ENCODE measurements around the gene RRP15. TPM values are rescaled to one million over a fixed set of nuclear protein-coding genes. Genes with fewer than 3 reads are reported as not detected.
"Not testable (repeated sequence)": the region's sequence is repeated elsewhere in the genome, so short reads cannot be mapped to it uniquely, and the experiment has no call there.

Gene RRP15
- total RNA-seq, 2 donors from 2014 or later = 10.9 to 25.3 TPM

DNA sequence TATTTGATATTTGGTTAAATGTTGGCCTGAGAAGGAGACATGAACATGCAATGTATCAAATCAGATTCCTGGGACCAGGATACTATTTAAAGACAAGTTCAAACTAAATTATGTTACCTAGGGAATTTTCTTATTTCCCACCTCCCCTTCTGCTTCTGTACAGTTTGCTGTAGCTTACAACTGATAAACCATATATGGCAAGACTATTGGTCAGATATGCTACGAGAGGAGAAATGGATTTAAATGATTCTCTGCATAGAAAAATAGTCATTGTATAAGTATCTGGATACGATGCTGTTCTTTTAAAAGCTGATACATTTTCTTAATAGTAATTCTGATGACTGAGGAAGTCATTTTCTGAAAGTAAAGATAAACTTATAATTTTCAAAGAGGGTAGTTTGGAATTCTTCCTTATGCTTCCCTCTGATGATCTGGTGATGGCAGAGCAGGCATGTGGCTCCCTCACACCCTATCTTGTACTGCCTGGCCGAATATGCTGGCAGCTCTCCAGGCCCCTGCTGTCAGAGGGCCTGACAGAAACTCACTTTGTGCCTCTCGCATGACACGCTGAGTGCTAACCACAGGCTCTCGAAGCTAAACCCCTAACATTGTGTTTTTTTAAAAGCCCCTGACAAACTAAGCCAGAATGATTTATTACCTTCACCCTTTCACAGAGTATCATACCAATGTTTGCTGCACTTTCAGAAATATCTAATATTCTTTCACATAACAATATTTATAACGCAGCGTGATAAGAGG is 19.4 kb downstream of the RRP15 start:
- no peak overlapping the region for H3K4me3 Mint-ChIP-seq
- no peaks in the 10 kb centered on the region for H3K4me1 Mint-ChIP-seq
- H3K36me3 Mint-ChIP-seq (ENCODE audit: low read depth) = peaks cover 79% of the 10 kb centered on the region
- no peaks in the 10 kb centered on the region for H3K27me3 Mint-ChIP-seq
- no peaks in the 10 kb centered on the region for H3K9me3 Mint-ChIP-seq
- no peak overlapping the region for H3K27ac Mint-ChIP-seq
- no peak for ATAC-seq (replicated peaks)

DNA sequence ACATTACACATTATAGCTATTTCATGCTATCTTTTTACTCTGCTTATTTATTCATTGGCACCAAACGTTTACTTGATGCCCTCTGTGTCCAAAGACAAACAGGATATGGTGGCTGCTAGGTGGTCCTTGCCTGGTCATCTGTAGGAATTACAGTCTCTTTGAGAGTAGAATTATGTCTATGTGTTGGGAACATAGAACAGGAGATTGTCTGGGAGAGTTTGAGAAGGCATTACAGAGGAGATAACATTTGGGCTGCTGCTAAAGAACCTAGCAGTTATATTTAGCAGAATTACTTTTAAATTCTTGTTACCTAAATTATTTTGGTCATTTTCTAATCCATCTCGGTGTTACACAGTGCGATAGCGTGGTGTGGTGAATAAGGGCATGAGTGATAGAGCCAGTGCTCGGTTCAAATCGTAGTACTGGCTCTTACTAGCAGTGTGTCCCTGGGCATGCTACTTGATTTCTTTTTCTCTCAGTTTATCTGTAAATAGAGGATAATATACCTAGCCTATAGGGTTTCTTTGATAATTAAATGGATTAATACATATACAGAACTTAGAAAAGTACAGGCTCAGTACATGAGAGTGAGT is 20.5 kb downstream of the RRP15 start:
- peak overlapping the region; percentile 33 for H3K27ac Mint-ChIP-seq
- peaks cover 84% of the 10 kb centered on the region for H3K36me3 Mint-ChIP-seq (ENCODE audit: low read depth)
- H3K9me3 Mint-ChIP-seq = no peaks in the 10 kb centered on the region
- no peak for ATAC-seq (replicated peaks)
- H3K27me3 Mint-ChIP-seq = no peaks in the 10 kb centered on the region
- H3K4me3 Mint-ChIP-seq = no peak overlapping the region
- H3K4me1 Mint-ChIP-seq = no peaks in the 10 kb centered on the region

- no peaks in the 10 kb centered on the region for H3K27me3 Mint-ChIP-seq
Observed at GRCh38 chr1:218312509-218312908, 27.4 kb downstream of the RRP15 start.

DNA sequence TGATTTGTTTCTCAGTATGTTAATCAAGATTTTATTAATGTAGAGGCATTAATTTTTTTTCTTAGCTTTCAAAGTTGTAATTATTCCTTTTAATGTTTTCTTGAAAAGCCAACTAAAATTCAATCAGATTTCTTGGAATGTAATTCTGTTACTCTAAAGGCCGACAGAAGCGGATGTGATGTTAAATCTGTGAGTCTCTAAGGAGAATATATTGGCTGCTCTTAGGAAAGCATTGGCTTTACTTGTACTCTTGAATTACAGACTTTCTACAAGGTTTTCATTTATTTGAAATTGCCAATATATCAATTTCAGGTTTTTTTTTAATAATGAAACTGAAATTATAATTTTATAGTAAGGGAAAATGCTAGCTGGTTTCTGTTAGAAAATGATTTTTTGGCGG is 29.2 kb downstream of the RRP15 start:
- Mint-ChIP-seq H3K9me3 (no peaks in the 10 kb centered on the region), H3K27ac (no peak overlapping the region), H3K27me3 (no peaks in the 10 kb centered on the region), H3K4me1 (peaks cover 14% of the 10 kb centered on the region), H3K36me3 (ENCODE audit: low read depth) (peaks cover 63% of the 10 kb centered on the region), H3K4me3 (no peak overlapping the region)
- no peak for ATAC-seq (replicated peaks)

More at GRCh38 chr1:218312509-218312908, 27.4 kb downstream of the RRP15 start:
- Mint-ChIP-seq H3K9me3 (no peaks in the 10 kb centered on the region), H3K36me3 (ENCODE audit: low read depth) (peaks cover 64% of the 10 kb centered on the region), H3K4me3 (no peak overlapping the region), H3K4me1 (peaks cover 14% of the 10 kb centered on the region), H3K27ac (peak overlapping the region; percentile 10)
- ATAC-seq (replicated peaks) = peak; percentile 28

GRCh38 chr1:218315638-218316037 is 30.5 kb downstream of the RRP15 start:
- Mint-ChIP-seq H3K27me3 (no peaks in the 10 kb centered on the region), H3K36me3 (ENCODE audit: low read depth) (peaks cover 67% of the 10 kb centered on the region), H3K4me1 (peaks cover 14% of the 10 kb centered on the region), H3K9me3 (no peaks in the 10 kb centered on the region), H3K4me3 (no peak overlapping the region), H3K27ac (no peak overlapping the region)
- no peak for ATAC-seq (replicated peaks)

GRCh38 chr1:218317061-218317460 is 32.0 kb downstream of the RRP15 start:
- no peak overlapping the region for H3K4me3 Mint-ChIP-seq
- H3K36me3 Mint-ChIP-seq (ENCODE audit: low read depth) = peaks cover 61% of the 10 kb centered on the region
- H3K27me3 Mint-ChIP-seq = no peaks in the 10 kb centered on the region
- H3K4me1 Mint-ChIP-seq = peaks cover 9% of the 10 kb centered on the region
- H3K9me3 Mint-ChIP-seq = no peaks in the 10 kb centered on the region
- no peak for ATAC-seq (replicated peaks)
- H3K27ac Mint-ChIP-seq = no peak overlapping the region

DNA sequence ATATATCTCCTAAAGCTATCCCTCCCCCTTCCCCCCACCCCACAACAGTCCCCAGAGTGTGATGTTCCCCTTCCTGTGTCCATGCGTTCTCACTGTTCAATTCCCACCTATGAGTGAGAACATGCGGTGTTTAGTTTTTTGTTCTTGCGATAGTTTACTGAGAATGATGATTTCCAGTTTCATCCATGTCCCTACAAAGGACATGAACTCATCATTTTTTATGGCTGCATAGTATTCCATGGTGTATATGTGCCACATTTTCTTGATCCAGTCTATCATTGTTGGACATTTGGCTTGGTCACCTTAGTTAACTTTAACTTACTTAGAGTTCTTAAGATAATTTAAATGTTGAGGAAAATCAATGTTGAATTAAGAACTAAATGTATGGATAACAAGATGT is 35.1 kb downstream of the RRP15 start:
- H3K4me1 Mint-ChIP-seq; H3K9me3 Mint-ChIP-seq; H3K4me3 Mint-ChIP-seq; H3K27ac Mint-ChIP-seq; H3K27me3 Mint-ChIP-seq; ATAC-seq (replicated peaks): not testable (repeated sequence)
- peaks cover 69% of the 10 kb centered on the region for H3K36me3 Mint-ChIP-seq (ENCODE audit: low read depth)

DNA sequence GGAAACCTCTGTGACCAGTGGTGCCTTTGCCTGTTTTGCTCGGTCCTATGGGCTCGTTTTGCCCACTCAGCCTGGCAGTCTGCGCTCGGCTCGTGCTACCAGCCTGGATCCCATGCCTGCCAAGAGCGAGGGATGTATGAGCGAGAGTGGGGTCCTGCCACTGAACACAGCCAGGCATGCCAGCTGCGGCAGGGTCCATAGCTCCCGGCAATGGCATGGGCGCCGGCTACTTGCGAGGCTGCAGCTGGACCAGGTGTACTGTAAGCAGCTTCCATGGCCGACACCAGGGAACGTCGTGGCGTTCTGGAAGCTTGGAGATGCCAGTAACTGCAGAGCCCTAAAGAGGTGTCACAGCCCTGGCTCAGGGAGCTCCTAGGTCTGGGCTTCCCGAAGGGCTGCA is 37.7 kb downstream of the RRP15 start:
- no peaks in the 10 kb centered on the region for H3K4me1 Mint-ChIP-seq
- no peak for ATAC-seq (replicated peaks)
- H3K4me3 Mint-ChIP-seq = no peak overlapping the region
- no peak overlapping the region for H3K27ac Mint-ChIP-seq
- no peaks in the 10 kb centered on the region for H3K27me3 Mint-ChIP-seq
- H3K9me3 Mint-ChIP-seq = no peaks in the 10 kb centered on the region
- H3K36me3 Mint-ChIP-seq (ENCODE audit: low read depth) = peaks cover 85% of the 10 kb centered on the region

- no peak overlapping the region for H3K27ac Mint-ChIP-seq
- no peak for ATAC-seq (replicated peaks)
Observed at GRCh38 chr1:218323568-218324225, 38.6 kb downstream of the RRP15 start.

DNA sequence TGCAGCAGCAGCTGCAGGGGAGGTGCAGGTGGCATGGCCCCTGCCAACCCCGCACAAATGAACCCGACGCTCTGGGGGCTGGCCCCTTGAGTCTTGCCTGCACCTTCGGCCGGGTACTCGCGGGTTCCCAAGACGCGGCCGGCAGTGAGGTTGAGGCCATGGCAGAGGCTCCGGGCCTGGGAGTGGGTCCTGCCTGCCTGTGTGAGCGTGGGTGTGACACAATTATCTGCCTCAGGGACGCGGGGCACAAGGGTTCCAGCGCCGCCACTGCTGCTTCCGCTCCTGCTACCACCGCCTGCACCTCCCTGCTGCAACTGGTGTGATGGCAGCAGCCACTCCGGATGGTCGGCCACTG is 39.1 kb downstream of the RRP15 start:
- no peak overlapping the region for H3K27ac Mint-ChIP-seq
- H3K4me3 Mint-ChIP-seq = no peak overlapping the region
- H3K9me3 Mint-ChIP-seq = no peaks in the 10 kb centered on the region
- peaks cover 81% of the 10 kb centered on the region for H3K36me3 Mint-ChIP-seq (ENCODE audit: low read depth)
- H3K27me3 Mint-ChIP-seq = no peaks in the 10 kb centered on the region
- H3K4me1 Mint-ChIP-seq = no peaks in the 10 kb centered on the region
- no peak for ATAC-seq (replicated peaks)

More at GRCh38 chr1:218323568-218324225, 38.6 kb downstream of the RRP15 start:
- Mint-ChIP-seq H3K9me3 (no peaks in the 10 kb centered on the region), H3K36me3 (ENCODE audit: low read depth) (peaks cover 85% of the 10 kb centered on the region), H3K27me3 (no peaks in the 10 kb centered on the region), H3K4me3 (no peak overlapping the region), H3K4me1 (no peaks in the 10 kb centered on the region)

GRCh38 chr1:218328769-218329168 is 43.7 kb downstream of the RRP15 start:
- Mint-ChIP-seq H3K36me3 (ENCODE audit: low read depth) (peaks cover 76% of the 10 kb centered on the region), H3K9me3 (no peaks in the 10 kb centered on the region), H3K27ac (no peak overlapping the region), H3K27me3 (no peaks in the 10 kb centered on the region), H3K4me3 (no peak overlapping the region), H3K4me1 (no peaks in the 10 kb centered on the region)
- ATAC-seq (replicated peaks) = no peak

- H3K36me3 Mint-ChIP-seq (ENCODE audit: low read depth) = peaks cover 73% of the 10 kb centered on the region
- H3K4me3 Mint-ChIP-seq = no peak overlapping the region
- ATAC-seq (replicated peaks) = no peak
- no peaks in the 10 kb centered on the region for H3K4me1 Mint-ChIP-seq
- H3K27me3 Mint-ChIP-seq = no peaks in the 10 kb centered on the region
- H3K27ac Mint-ChIP-seq = no peak overlapping the region
- no peaks in the 10 kb centered on the region for H3K9me3 Mint-ChIP-seq
Observed at GRCh38 chr1:218330043-218330623, 45.0 kb downstream of the RRP15 start.

- no peak for ATAC-seq (replicated peaks)
Observed at GRCh38 chr1:218332416-218332815, 47.3 kb downstream of the RRP15 start.

GRCh38 chr1:218336328-218336727 is 51.2 kb downstream of the RRP15 start:
- Mint-ChIP-seq H3K27me3 (no peaks in the 10 kb centered on the region), H3K4me1 (no peaks in the 10 kb centered on the region), H3K36me3 (ENCODE audit: low read depth) (peaks cover 39% of the 10 kb centered on the region), H3K4me3 (no peak overlapping the region), H3K9me3 (no peaks in the 10 kb centered on the region), H3K27ac (no peak overlapping the region)
- ATAC-seq (replicated peaks) = no peak

More at GRCh38 chr1:218332416-218332815, 47.3 kb downstream of the RRP15 start:
- H3K36me3 Mint-ChIP-seq (ENCODE audit: low read depth) = peaks cover 59% of the 10 kb centered on the region
- no peaks in the 10 kb centered on the region for H3K9me3 Mint-ChIP-seq
- H3K4me3 Mint-ChIP-seq = no peak overlapping the region
- H3K27ac Mint-ChIP-seq = no peak overlapping the region
- no peaks in the 10 kb centered on the region for H3K27me3 Mint-ChIP-seq
- no peaks in the 10 kb centered on the region for H3K4me1 Mint-ChIP-seq

Measured in activated T-helper 17 cell treated with anti-CD3 and anti-CD28 coated beads, Interleukin-2, amount 50 U/mL, for 72 hours (primary cell).